ENCODE data around the gene ZDHHC5. TPM values are rescaled to one million over a fixed set of nuclear protein-coding genes. Genes with fewer than 3 reads are reported as not detected.

The ZDHHC5 gene
- total RNA-seq, 1 experiment from 2014 or later = 21.6 TPM

GRCh38 chr11:57729479-57729878, 61.6 kb downstream of the ZDHHC5 start:
- no peak for DNase-seq (ENCODE audit: low read depth)

GRCh38 chr11:57732661-57733060, 64.7 kb downstream of the ZDHHC5 start:
- no peak for DNase-seq (ENCODE audit: low read depth)

- no peak for DNase-seq (ENCODE audit: low read depth)
Measured at GRCh38 chr11:57735619-57736298, 67.8 kb downstream of the ZDHHC5 start.

GRCh38 chr11:57741132-57742086, 73.5 kb downstream of the ZDHHC5 start, which contains the start of gene SELENOH:
Gene SELENOH, plus strand, starts transcription at chr11:57741491. Its CDS starts 105 bp downstream, at chr11:57741596.
- peak; percentile 97 for DNase-seq (ENCODE audit: low read depth)

GRCh38 chr11:57742087-57742452, 74.2 kb downstream of the ZDHHC5 start:
- DNase-seq (ENCODE audit: low read depth) = no peak

- no peak for DNase-seq (ENCODE audit: low read depth)
Measured at GRCh38 chr11:57744357-57744756, 76.4 kb downstream of the ZDHHC5 start.

- no peak for DNase-seq (ENCODE audit: low read depth)
Measured at GRCh38 chr11:57745206-57745605, 77.3 kb downstream of the ZDHHC5 start.

- DNase-seq (ENCODE audit: low read depth) = no peak
Measured at GRCh38 chr11:57746920-57747319, 79.0 kb downstream of the ZDHHC5 start.

Other genes starting within 250 kb of the ZDHHC5 start
- gene SLC43A3, start 241.0 kb upstream of the ZDHHC5 start, total RNA-seq (2014; rRNA removed; shearing (Covaris generic)) = 58.4 and 64.5 TPM in 2 replicates
- gene RTN4RL2, start 207.6 kb upstream of the ZDHHC5 start, total RNA-seq (2014; rRNA removed; shearing (Covaris generic)) = 0.72 and 0.88 TPM in 2 replicates
- gene SLC43A1, start 152.4 kb upstream of the ZDHHC5 start, total RNA-seq (2014; rRNA removed; shearing (Covaris generic)) = 6.5 and 7.3 TPM in 2 replicates
- 83.3 and 89.8 TPM in 2 replicates for gene TIMM10, start 137.4 kb upstream of the ZDHHC5 start, total RNA-seq (2014; rRNA removed; shearing (Covaris generic))
- gene SMTNL1, start 130.5 kb upstream of the ZDHHC5 start, total RNA-seq (2014; rRNA removed; shearing (Covaris generic)) = not detected in 2 replicates
- 57.7 and 62.9 TPM in 2 replicates for gene UBE2L6, start 100.4 kb upstream of the ZDHHC5 start, total RNA-seq (2014; rRNA removed; shearing (Covaris generic))
- 0.10 and 0.48 TPM in 2 replicates for gene SERPING1, start 70.4 kb upstream of the ZDHHC5 start, total RNA-seq (2014; rRNA removed; shearing (Covaris generic))
- 0.20 and 1.1 TPM in 2 replicates for gene YPEL4, start 18.2 kb upstream of the ZDHHC5 start, total RNA-seq (2014; rRNA removed; shearing (Covaris generic))
- gene CLP1, start 10.4 kb upstream of the ZDHHC5 start, total RNA-seq (2014; rRNA removed; shearing (Covaris generic)) = 27.2 and 29.0 TPM in 2 replicates
- 37.8 and 38.6 TPM in 2 replicates for gene MED19, start 44.1 kb downstream of the ZDHHC5 start, total RNA-seq (2014; rRNA removed; shearing (Covaris generic))
- gene TMX2, start 44.5 kb downstream of the ZDHHC5 start, total RNA-seq (2014; rRNA removed; shearing (Covaris generic)) = 120 and 147 TPM in 2 replicates
- gene SELENOH, start 73.4 kb downstream of the ZDHHC5 start, total RNA-seq (2014; rRNA removed; shearing (Covaris generic)) = 125 and 232 TPM in 2 replicates
- gene BTBD18, start 83.7 kb downstream of the ZDHHC5 start, total RNA-seq (2014; rRNA removed; shearing (Covaris generic)) = not detected in 2 replicates
- 69.5 and 70.9 TPM in 2 replicates for gene CTNND1, start 93.7 kb downstream of the ZDHHC5 start, total RNA-seq (2014; rRNA removed; shearing (Covaris generic))

Data from RPMI7951 (cell line).